Panc1 (cell line): ENCODE data around the gene NPIPA1. TPM values are rescaled to one million over a fixed set of nuclear protein-coding genes. Genes with fewer than 3 reads are reported as not detected.

ENCODE experiments used
- ATAC-seq: fragments of 200-7000 bp; cut with Tn5 transposase; 2 replicates; pipeline ENCODE4 v1.9.1; 2020; ENCODE audit warnings: mild to moderate bottlenecking, moderate library complexity
- BruUV-seq: library from RNA; stranded (reverse); fragments of 400-500 nt; replicated peaks from 2 replicates; lab custom pipeline; 2021; lab: Mats Ljungman, UMichigan
- CTCF ChIA-PET: fragments of 300-600 bp; sonication (Branson Sonifier 250); formaldehyde crosslinking; loops from one replicate; lab custom pipeline; 2022; ENCODE audit warnings: antibody characterized with exemption; lab: Charles Lee
- POLR2A ChIA-PET: fragments of 300-600 bp; sonication (Branson Sonifier 250); formaldehyde crosslinking; loops from one replicate; lab custom pipeline; 2022; ENCODE audit warnings: antibody characterized with exemption; lab: Charles Lee
- DNase-seq: peaks from one replicate; pipeline ENCODE4 v3.0.0-alpha.2; 2010; ENCODE audit warnings: low read depth, low spot score
- H3K27ac ChIP-seq: 2 replicates; pipeline ENCODE4 v1.5.1; 2011; ENCODE audit warnings: mild to moderate bottlenecking, low read length, inconsistent platforms
- H3K27me3 ChIP-seq: fragments of 200-500 bp; sonication (Bioruptor generic); 2 replicates; pipeline ENCODE4 v1.6.0; 2014; ENCODE audit warnings: low read length, inconsistent platforms; ENCODE audit not compliant: control insufficient read depth, insufficient read depth
- H3K36me3 ChIP-seq: fragments of 200-500 bp; sonication (Bioruptor generic); 2 replicates; pipeline ENCODE4 v1.5.1; 2014; ENCODE audit warnings: inconsistent platforms, mild to moderate bottlenecking, low read length, moderate library complexity; ENCODE audit not compliant: control insufficient read depth, insufficient read depth
- H3K4me1 ChIP-seq: 2 replicates; pipeline ENCODE4 v1.5.1; 2011; ENCODE audit warnings: inconsistent platforms, mild to moderate bottlenecking, low read length, moderate library complexity; ENCODE audit not compliant: control insufficient read depth, insufficient read depth
- H3K4me3 ChIP-seq, 2 experiments: 2 replicates each; pipeline ENCODE4 v1.5.1; 2011 to 2012; ENCODE audit warnings: low read depth in 2 of 2, low read length in 2 of 2, mild to moderate bottlenecking in 2 of 2, inconsistent platforms in 1 of 2, moderate library complexity in 1 of 2
- H3K9me3 ChIP-seq: fragments of 200-500 bp; sonication (Bioruptor generic); 2 replicates; pipeline ENCODE4 v1.5.1; 2014; ENCODE audit warnings: low read depth, mild to moderate bottlenecking, inconsistent platforms, low read length, moderate library complexity; ENCODE audit not compliant: control insufficient read depth, insufficient read depth
- POLR2AphosphoS5 ChIP-seq: IDR thresholded peaks from 2 replicates; pipeline ENCODE4 v1.6.1; 2012; ENCODE audit warnings: mild to moderate bottlenecking, low read depth, low read length, moderate library complexity
- SIN3A ChIP-seq: IDR thresholded peaks from 2 replicates; pipeline ENCODE4 v1.6.1; 2012; ENCODE audit warnings: low read depth, mild to moderate bottlenecking, low read length, moderate library complexity, borderline replicate concordance; ENCODE audit not compliant: insufficient read depth
- TCF7L2 ChIP-seq: IDR thresholded peaks from 2 replicates; pipeline ENCODE4 v1.6.1; 2011; ENCODE audit warnings: mild to moderate bottlenecking, low read depth, low read length, inconsistent platforms
- in situ Hi-C: cut with HindIII; loops from 2 replicates; pipeline ENCODE4 v1.10.0; 2016; ENCODE audit warnings: low sequenced_read_pairs, low pct_unique_long_range_greater_than_20kb
- intact Hi-C: fragments of 100-400 bp; cut with micrococcal nuclease; formaldehyde crosslinking; loops from one replicate; pipeline ENCODE4 v1.10.0; 2022; ENCODE audit not compliant: unreplicated experiment
- total RNA-seq: library from RNA; stranded (reverse); gene quantifications from one replicate; pipeline ENCODE4 v1.2.1, GENCODE V29; 2021; ENCODE audit not compliant: unreplicated experiment
- TF ChIP-seq, protein P1 (sequence below), 2 experiments: IDR thresholded peaks; 2 replicates each; pipeline ENCODE4 v1.6.1; 2011 to 2012; ENCODE audit warnings: low read depth in 2 of 2, control low read depth in 1 of 2, low read length in 1 of 2, mild to moderate bottlenecking in 1 of 2, moderate library complexity in 1 of 2; ENCODE audit not compliant: insufficient read depth in 1 of 2
- TF ChIP-seq, protein P2 (sequence below): fragments of 450-650 bp; IDR thresholded peaks from 2 replicates; pipeline ENCODE4 v1.5.1; 2017; ENCODE audit warnings: mild to moderate bottlenecking

Gene NPIPA1
- total RNA-seq, 1 experiment from 2014 or later = 126 TPM

- CTCF ChIA-PET = no interaction called here
- Histone ChIP-seq H3K9me3 (no peaks in the 10 kb centered on the region), H3K4me3 (no peak overlapping the region), H3K4me1 (no peaks in the 10 kb centered on the region), H3K27ac (no peak overlapping the region), H3K36me3 (no peaks in the 10 kb centered on the region), H3K27me3 (no peaks in the 10 kb centered on the region)
- in situ Hi-C loops = no loop called here
- no TSS peak for BruUV-seq
- intact Hi-C loops = no loop called here
- peak; percentile 35; the same call in 1 of the 2 replicates for ATAC-seq
- POLR2A ChIA-PET = no interaction called here
- TF ChIP-seq TCF7L2 = no peak
- no peak for TF ChIP-seq POLR2AphosphoS5
- TF ChIP-seq, protein P1, sequence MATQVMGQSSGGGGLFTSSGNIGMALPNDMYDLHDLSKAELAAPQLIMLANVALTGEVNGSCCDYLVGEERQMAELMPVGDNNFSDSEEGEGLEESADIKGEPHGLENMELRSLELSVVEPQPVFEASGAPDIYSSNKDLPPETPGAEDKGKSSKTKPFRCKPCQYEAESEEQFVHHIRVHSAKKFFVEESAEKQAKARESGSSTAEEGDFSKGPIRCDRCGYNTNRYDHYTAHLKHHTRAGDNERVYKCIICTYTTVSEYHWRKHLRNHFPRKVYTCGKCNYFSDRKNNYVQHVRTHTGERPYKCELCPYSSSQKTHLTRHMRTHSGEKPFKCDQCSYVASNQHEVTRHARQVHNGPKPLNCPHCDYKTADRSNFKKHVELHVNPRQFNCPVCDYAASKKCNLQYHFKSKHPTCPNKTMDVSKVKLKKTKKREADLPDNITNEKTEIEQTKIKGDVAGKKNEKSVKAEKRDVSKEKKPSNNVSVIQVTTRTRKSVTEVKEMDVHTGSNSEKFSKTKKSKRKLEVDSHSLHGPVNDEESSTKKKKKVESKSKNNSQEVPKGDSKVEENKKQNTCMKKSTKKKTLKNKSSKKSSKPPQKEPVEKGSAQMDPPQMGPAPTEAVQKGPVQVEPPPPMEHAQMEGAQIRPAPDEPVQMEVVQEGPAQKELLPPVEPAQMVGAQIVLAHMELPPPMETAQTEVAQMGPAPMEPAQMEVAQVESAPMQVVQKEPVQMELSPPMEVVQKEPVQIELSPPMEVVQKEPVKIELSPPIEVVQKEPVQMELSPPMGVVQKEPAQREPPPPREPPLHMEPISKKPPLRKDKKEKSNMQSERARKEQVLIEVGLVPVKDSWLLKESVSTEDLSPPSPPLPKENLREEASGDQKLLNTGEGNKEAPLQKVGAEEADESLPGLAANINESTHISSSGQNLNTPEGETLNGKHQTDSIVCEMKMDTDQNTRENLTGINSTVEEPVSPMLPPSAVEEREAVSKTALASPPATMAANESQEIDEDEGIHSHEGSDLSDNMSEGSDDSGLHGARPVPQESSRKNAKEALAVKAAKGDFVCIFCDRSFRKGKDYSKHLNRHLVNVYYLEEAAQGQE (IDR thresholded peaks at IDR 0.05; ENCODE audit: insufficient read depth in 1 of 2, low read depth in 2 of 2, low read length in 1 of 2) = no peak
- TF ChIP-seq, protein P2, sequence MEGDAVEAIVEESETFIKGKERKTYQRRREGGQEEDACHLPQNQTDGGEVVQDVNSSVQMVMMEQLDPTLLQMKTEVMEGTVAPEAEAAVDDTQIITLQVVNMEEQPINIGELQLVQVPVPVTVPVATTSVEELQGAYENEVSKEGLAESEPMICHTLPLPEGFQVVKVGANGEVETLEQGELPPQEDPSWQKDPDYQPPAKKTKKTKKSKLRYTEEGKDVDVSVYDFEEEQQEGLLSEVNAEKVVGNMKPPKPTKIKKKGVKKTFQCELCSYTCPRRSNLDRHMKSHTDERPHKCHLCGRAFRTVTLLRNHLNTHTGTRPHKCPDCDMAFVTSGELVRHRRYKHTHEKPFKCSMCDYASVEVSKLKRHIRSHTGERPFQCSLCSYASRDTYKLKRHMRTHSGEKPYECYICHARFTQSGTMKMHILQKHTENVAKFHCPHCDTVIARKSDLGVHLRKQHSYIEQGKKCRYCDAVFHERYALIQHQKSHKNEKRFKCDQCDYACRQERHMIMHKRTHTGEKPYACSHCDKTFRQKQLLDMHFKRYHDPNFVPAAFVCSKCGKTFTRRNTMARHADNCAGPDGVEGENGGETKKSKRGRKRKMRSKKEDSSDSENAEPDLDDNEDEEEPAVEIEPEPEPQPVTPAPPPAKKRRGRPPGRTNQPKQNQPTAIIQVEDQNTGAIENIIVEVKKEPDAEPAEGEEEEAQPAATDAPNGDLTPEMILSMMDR = no peak
- TF ChIP-seq SIN3A = no peak
- DNase-seq = no peak
Measured at GRCh38 chr16:14957576-14958322, 20.5 kb downstream of the NPIPA1 start.

DNA sequence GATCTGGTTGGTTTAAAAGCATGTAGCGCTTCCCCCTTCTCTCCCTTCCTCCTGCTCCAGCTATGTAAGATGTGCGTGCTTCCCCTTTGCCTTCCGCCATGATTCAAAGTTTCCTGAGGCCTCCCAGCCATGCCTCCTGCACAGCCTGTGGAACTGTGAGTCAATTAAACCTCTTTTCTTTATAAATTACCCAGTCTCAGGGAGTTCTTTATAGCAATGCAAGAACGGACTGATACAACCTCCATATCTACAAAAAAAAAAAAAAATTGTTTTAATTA, 21.0 kb downstream of the NPIPA1 start:
- in situ Hi-C loops = no loop called here
- no peak for ATAC-seq
- BruUV-seq = no TSS peak

More for the DNA sequence above, 21.0 kb downstream of the NPIPA1 start:
- POLR2A ChIA-PET = no interaction called here
- H3K4me1 ChIP-seq = no peaks in the 10 kb centered on the region
- intact Hi-C loops = no loop called here
- no peaks in the 10 kb centered on the region for H3K27me3 ChIP-seq
- CTCF ChIA-PET = no interaction called here
- no peak for DNase-seq
- TF ChIP-seq TCF7L2 = no peak
- TF ChIP-seq, protein P1 (IDR thresholded peaks at IDR 0.05; ENCODE audit: insufficient read depth in 1 of 2, low read depth in 2 of 2, low read length in 1 of 2) = no peak
- no peaks in the 10 kb centered on the region for H3K36me3 ChIP-seq
- no peaks in the 10 kb centered on the region for H3K9me3 ChIP-seq
- no peak overlapping the region for H3K27ac ChIP-seq
- no peak overlapping the region for H3K4me3 ChIP-seq
